ENCODE results near the gene SERP2. TPM values are rescaled to one million over a fixed set of nuclear protein-coding genes. Genes with fewer than 3 reads are reported as not detected.
A peak's percentile ranks its signal among the peaks of the same experiment; 100 is the strongest.

SERP2 gene
- total and polyA plus RNA-seq, 2 donors (not counting 1 experiment from before 2014, with no cell fraction given): 0.43 TPM; not detected in 1

DNA sequence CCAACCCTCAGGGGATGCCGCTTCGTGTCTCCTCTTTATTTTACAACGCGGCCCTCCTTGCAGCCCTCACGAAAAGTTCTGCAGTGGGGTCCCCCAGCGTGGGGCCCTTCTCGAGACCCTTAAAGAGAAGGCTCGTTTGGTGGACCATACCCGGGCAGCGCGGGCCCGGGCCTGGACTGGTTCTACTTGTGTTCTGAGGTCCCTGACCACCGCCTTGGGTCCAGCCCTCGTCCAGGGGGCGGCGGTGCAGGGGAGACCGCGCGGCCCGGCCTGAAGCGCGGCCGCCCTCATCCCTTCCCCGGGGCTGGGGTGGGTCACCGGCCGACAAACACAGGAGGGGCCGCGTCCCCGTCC is 400 bp upstream of the SERP2 start:
- POLR2A ChIA-PET: no interaction called here
- H3K36me3 ChIP-seq (replicated peaks in 1 of 2; ENCODE audit: control extremely low read depth in 1 of 2, control insufficient read depth in 1 of 2, extremely low read depth in 1 of 2, insufficient read depth in 2 of 2, low read length in 1 of 2): no peaks in the 10 kb centered on the region
- H3K79me2 ChIP-seq (ENCODE audit: control insufficient read depth, insufficient read depth, low read length): no peaks in the 10 kb centered on the region
- ATAC-seq (ENCODE audit: low read depth): no peak
- CTCF ChIA-PET: no interaction called here
- H3K4me2 ChIP-seq (replicated peaks; ENCODE audit: low read depth, low read length, poor library complexity, severe bottlenecking): peak overlapping the region; percentile 71
- no peak overlapping the region for H3K9ac ChIP-seq (ENCODE audit: low read length)
- peak overlapping the region in 1 of 5 experiments; percentile 37 for H3K4me3 ChIP-seq (ENCODE audit: control extremely low read depth in 1 of 5, extremely low read depth in 1 of 5, insufficient read depth in 1 of 5, low read depth in 2 of 5, low read length in 4 of 5)
- no peaks in the 10 kb centered on the region for H3K4me1 ChIP-seq (ENCODE audit: control insufficient read depth in 2 of 2, insufficient read depth in 2 of 2, low read length in 2 of 2)
- Mint-ChIP-seq H3K9me3 (ENCODE audit: insufficient read depth) (no peaks in the 10 kb centered on the region), H3K4me3 (peak overlapping the region; percentile 52), H3K4me1 (peaks cover 9% of the 10 kb centered on the region), H3K27ac (no peak overlapping the region), H3K27me3 (peaks cover 32% of the 10 kb centered on the region)
- H4K20me1 ChIP-seq (ENCODE audit: control insufficient read depth, insufficient read depth, low read length, poor library complexity, severe bottlenecking): no peaks in the 10 kb centered on the region
- no peak for TF ChIP-seq EZH2 (IDR thresholded peaks at IDR 0.05; ENCODE audit: borderline replicate concordance, insufficient read depth, low read depth, low read length, poor library complexity, severe bottlenecking)
- TF ChIP-seq, protein P1, sequence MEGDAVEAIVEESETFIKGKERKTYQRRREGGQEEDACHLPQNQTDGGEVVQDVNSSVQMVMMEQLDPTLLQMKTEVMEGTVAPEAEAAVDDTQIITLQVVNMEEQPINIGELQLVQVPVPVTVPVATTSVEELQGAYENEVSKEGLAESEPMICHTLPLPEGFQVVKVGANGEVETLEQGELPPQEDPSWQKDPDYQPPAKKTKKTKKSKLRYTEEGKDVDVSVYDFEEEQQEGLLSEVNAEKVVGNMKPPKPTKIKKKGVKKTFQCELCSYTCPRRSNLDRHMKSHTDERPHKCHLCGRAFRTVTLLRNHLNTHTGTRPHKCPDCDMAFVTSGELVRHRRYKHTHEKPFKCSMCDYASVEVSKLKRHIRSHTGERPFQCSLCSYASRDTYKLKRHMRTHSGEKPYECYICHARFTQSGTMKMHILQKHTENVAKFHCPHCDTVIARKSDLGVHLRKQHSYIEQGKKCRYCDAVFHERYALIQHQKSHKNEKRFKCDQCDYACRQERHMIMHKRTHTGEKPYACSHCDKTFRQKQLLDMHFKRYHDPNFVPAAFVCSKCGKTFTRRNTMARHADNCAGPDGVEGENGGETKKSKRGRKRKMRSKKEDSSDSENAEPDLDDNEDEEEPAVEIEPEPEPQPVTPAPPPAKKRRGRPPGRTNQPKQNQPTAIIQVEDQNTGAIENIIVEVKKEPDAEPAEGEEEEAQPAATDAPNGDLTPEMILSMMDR (IDR thresholded peaks at IDR 0.05): no peak
- no peak for DNase-seq
- intact Hi-C loops (cut with micrococcal nuclease): no loop called here
- 76% methylated on average over 29 of the region's 29 CpGs for WGBS (ENCODE audit: insufficient coverage)
- H3K27me3 ChIP-seq (replicated peaks in 1 of 4; ENCODE audit: control extremely low read depth in 1 of 4, control insufficient read depth in 3 of 4, insufficient read depth in 4 of 4, low read length in 3 of 4): peaks cover 0 to 21% (median 8%) of the 10 kb centered on the region in 4 experiments
- H3K27ac ChIP-seq (ENCODE audit: low read length in 2 of 2): no peak overlapping the region
- peaks cover 0 to 5% (median 0%) of the 10 kb centered on the region in 3 donors for H3K9me3 ChIP-seq (ENCODE audit: control extremely low read depth in 1 of 3, control insufficient read depth in 2 of 3, insufficient read depth in 1 of 3, low read length in 2 of 3)
- peak overlapping the region; percentile 66 for H2AFZ ChIP-seq (ENCODE audit: insufficient read depth, low read depth, low read length, poor library complexity, severe bottlenecking)

DNA sequence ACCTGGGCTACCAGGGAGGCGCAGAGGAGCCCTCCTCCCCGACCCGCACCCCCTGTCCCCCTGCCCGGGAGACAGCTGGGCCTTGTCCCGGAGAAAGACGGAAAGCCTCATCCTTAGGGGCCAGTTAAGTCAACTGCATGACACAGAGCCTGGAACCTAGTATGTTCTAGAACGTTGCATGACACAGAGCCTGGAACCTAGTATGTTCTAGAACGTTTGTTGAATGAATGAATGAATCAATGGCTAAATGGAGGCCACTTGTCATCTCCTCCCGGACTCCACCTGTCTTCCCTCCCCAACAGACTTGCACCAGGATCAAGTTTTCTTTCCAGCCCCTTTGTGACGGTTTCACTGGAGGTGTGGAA is 706 bp downstream of the SERP2 start:
- H3K27me3 ChIP-seq (replicated peaks in 1 of 4; ENCODE audit: control extremely low read depth in 1 of 4, control insufficient read depth in 3 of 4, insufficient read depth in 4 of 4, low read length in 3 of 4): peaks cover 0 to 21% (median 8%) of the 10 kb centered on the region in 4 experiments
- no peaks in the 10 kb centered on the region for H3K79me2 ChIP-seq (ENCODE audit: control insufficient read depth, insufficient read depth, low read length)
- no peak overlapping the region for H3K9ac ChIP-seq (ENCODE audit: low read length)
- Mint-ChIP-seq H3K27me3 (peaks cover 32% of the 10 kb centered on the region), H3K9me3 (ENCODE audit: insufficient read depth) (no peaks in the 10 kb centered on the region), H3K4me1 (peaks cover 9% of the 10 kb centered on the region), H3K4me3 (peak overlapping the region; percentile 7), H3K27ac (no peak overlapping the region)
- no peak for DNase-seq
- H3K4me3 ChIP-seq (ENCODE audit: control extremely low read depth in 1 of 5, extremely low read depth in 1 of 5, insufficient read depth in 1 of 5, low read depth in 2 of 5, low read length in 4 of 5): no peak overlapping the region
- ATAC-seq (ENCODE audit: low read depth): no peak
- POLR2A ChIA-PET: no interaction called here
- H3K4me2 ChIP-seq (replicated peaks; ENCODE audit: low read depth, low read length, poor library complexity, severe bottlenecking): no peak overlapping the region
- H2AFZ ChIP-seq (ENCODE audit: insufficient read depth, low read depth, low read length, poor library complexity, severe bottlenecking): no peak overlapping the region
- H4K20me1 ChIP-seq (ENCODE audit: control insufficient read depth, insufficient read depth, low read length, poor library complexity, severe bottlenecking): no peaks in the 10 kb centered on the region
- no peak overlapping the region for H3K27ac ChIP-seq (ENCODE audit: low read length in 2 of 2)
- peaks cover 0 to 5% (median 0%) of the 10 kb centered on the region in 3 donors for H3K9me3 ChIP-seq (ENCODE audit: control extremely low read depth in 1 of 3, control insufficient read depth in 2 of 3, insufficient read depth in 1 of 3, low read length in 2 of 3)
- TF ChIP-seq, protein P1 (IDR thresholded peaks at IDR 0.05): no peak
- no peak for TF ChIP-seq EZH2 (IDR thresholded peaks at IDR 0.05; ENCODE audit: borderline replicate concordance, insufficient read depth, low read depth, low read length, poor library complexity, severe bottlenecking)
- H3K36me3 ChIP-seq (replicated peaks in 1 of 2; ENCODE audit: control extremely low read depth in 1 of 2, control insufficient read depth in 1 of 2, extremely low read depth in 1 of 2, insufficient read depth in 2 of 2, low read length in 1 of 2): no peaks in the 10 kb centered on the region
- 71% methylated on average over 7 of the region's 10 CpGs for WGBS (ENCODE audit: insufficient coverage)
- intact Hi-C loops (cut with micrococcal nuclease): no loop called here
- no peaks in the 10 kb centered on the region for H3K4me1 ChIP-seq (ENCODE audit: control insufficient read depth in 2 of 2, insufficient read depth in 2 of 2, low read length in 2 of 2)
- CTCF ChIA-PET: no interaction called here

All from B cell (primary cell).